B cell (primary cell): ENCODE data around the gene RIN3. TPM values are rescaled to one million over a fixed set of nuclear protein-coding genes. Genes with fewer than 3 reads are reported as not detected.

Source experiments
- ATAC-seq: fragments of 200-7000 bp; cut with Tn5 transposase; one replicate; pipeline ENCODE4 v1.10.0; 2021; ENCODE audit warnings: low read depth, mild to moderate bottlenecking, moderate number of reproducible peaks, moderate library complexity
- CTCF ChIA-PET: fragments of 350-600 bp; sonication (Branson Sonifier 250); formaldehyde crosslinking; loops from one replicate; lab custom pipeline; 2021; ENCODE audit warnings: antibody characterized with exemption, inconsistent platforms; lab: Charles Lee
- POLR2A ChIA-PET: fragments of 350-600 bp; sonication (Branson Sonifier 250); formaldehyde crosslinking; loops from one replicate; lab custom pipeline; 2021; ENCODE audit warnings: antibody characterized with exemption; lab: Charles Lee
- DNase-seq: peaks from one replicate; pipeline ENCODE4 v3.0.0; 2013
- H2AFZ ChIP-seq: 2 replicates; pipeline ENCODE4 v1.6.1; 2012; ENCODE audit warnings: mild to moderate bottlenecking, low read depth, low read length; ENCODE audit not compliant: insufficient read depth, poor library complexity, severe bottlenecking
- H3K27ac ChIP-seq, 2 donors: 1 replicate in 1 of 2; 2 replicates in 1 of 2; pipeline ENCODE4 v1.5.1; 2012 to 2013; ENCODE audit warnings: low read length in 2 of 2, mild to moderate bottlenecking in 2 of 2, moderate library complexity in 1 of 2
- H3K27me3 ChIP-seq, 4 experiments: fragments of 200-600 bp in 1 of 4; sonication (generic) in 1 of 4; replicated peaks in 1 of 4; 1 replicate in 2 of 4; 2 replicates in 2 of 4; pipeline versions ENCODE4 v1.6.1 to v1.7.0; 2013 to 2016; ENCODE audit warnings: low read length in 3 of 4, mild to moderate bottlenecking in 2 of 4, mixed read lengths in 1 of 4, moderate library complexity in 1 of 4; ENCODE audit not compliant: insufficient read depth in 4 of 4, control insufficient read depth in 3 of 4; ENCODE audit errors: control extremely low read depth in 1 of 4
- H3K36me3 ChIP-seq, 2 experiments: replicated peaks in 1 of 2; 1 replicate in 1 of 2; 2 replicates in 1 of 2; pipeline versions ENCODE4 v1.6.1 to v1.7.1; 2013; ENCODE audit warnings: low read length in 1 of 2; ENCODE audit not compliant: insufficient read depth in 2 of 2, control insufficient read depth in 1 of 2; ENCODE audit errors: control extremely low read depth in 1 of 2, extremely low read depth in 1 of 2
- H3K4me1 ChIP-seq, 2 donors: fragments of 200-600 bp in 1 of 2; sonication (generic) in 1 of 2; 1 replicate in 1 of 2; 2 replicates in 1 of 2; pipeline versions ENCODE4 v1.5.1 to v1.6.1; 2013 to 2017; ENCODE audit warnings: low read length in 2 of 2; ENCODE audit not compliant: control insufficient read depth in 2 of 2, insufficient read depth in 2 of 2
- H3K4me2 ChIP-seq: replicated peaks from 2 replicates; pipeline ENCODE3; 2012; ENCODE audit warnings: mild to moderate bottlenecking, low read depth, low read length; ENCODE audit not compliant: poor library complexity, severe bottlenecking
- H3K4me3 ChIP-seq, 5 experiments: fragments of 200-600 bp in 1 of 5; sonication (generic) in 1 of 5; 1 replicate in 3 of 5; 2 replicates in 2 of 5; pipeline versions ENCODE4 v1.5.1 to v1.7.0; 2011 to 2016; ENCODE audit warnings: low read length in 4 of 5, mild to moderate bottlenecking in 4 of 5, low read depth in 2 of 5, control low read depth in 1 of 5, moderate library complexity in 1 of 5; ENCODE audit not compliant: insufficient read depth in 1 of 5; ENCODE audit errors: control extremely low read depth in 1 of 5, extremely low read depth in 1 of 5
- H3K79me2 ChIP-seq: fragments of 200-600 bp; sonication (generic); one replicate; pipeline ENCODE4 v1.6.0; 2016; ENCODE audit warnings: low read length; ENCODE audit not compliant: control insufficient read depth, insufficient read depth
- H3K9ac ChIP-seq: fragments of 200-600 bp; sonication (generic); 2 replicates; pipeline ENCODE4 v1.6.1; 2017; ENCODE audit warnings: mild to moderate bottlenecking, low read length, moderate library complexity
- H3K9me3 ChIP-seq, 3 donors: one replicate each; pipeline versions ENCODE4 v1.6.1 to v1.7.1; 2013; ENCODE audit warnings: low read length in 2 of 3; ENCODE audit not compliant: control insufficient read depth in 2 of 3, insufficient read depth in 1 of 3; ENCODE audit errors: control extremely low read depth in 1 of 3
- H4K20me1 ChIP-seq: 2 replicates; pipeline ENCODE4 v1.6.0; 2012; ENCODE audit warnings: mild to moderate bottlenecking, low read length; ENCODE audit not compliant: insufficient read depth, control insufficient read depth, poor library complexity, severe bottlenecking
- H3K27ac Mint-ChIP-seq: one replicate; pipeline ENCODE4 v1.8.0; 2021; ENCODE audit warnings: mixed read lengths
- H3K27me3 Mint-ChIP-seq: one replicate; pipeline ENCODE4 v1.8.0; 2021; ENCODE audit warnings: mixed read lengths
- H3K4me1 Mint-ChIP-seq: one replicate; pipeline ENCODE4 v1.8.0; 2021; ENCODE audit warnings: mixed read lengths
- H3K4me3 Mint-ChIP-seq: one replicate; pipeline ENCODE4 v1.8.0; 2021; ENCODE audit warnings: mixed read lengths
- H3K9me3 Mint-ChIP-seq: one replicate; pipeline ENCODE4 v1.8.0; 2022; ENCODE audit warnings: mixed read lengths; ENCODE audit not compliant: insufficient read depth
- CTCF ChIP-seq: fragments of 200-600 bp; IDR thresholded peaks from one replicate; pipeline ENCODE4 v1.8.0; 2022; ENCODE audit warnings: antibody characterized with exemption, mild to moderate bottlenecking
- EZH2 ChIP-seq: IDR thresholded peaks from 2 replicates; pipeline ENCODE4 v1.6.1; 2012; ENCODE audit warnings: borderline replicate concordance, low read depth, mild to moderate bottlenecking, moderate library complexity, low read length; ENCODE audit not compliant: insufficient read depth, poor library complexity, severe bottlenecking
- WGBS: methylation state at CpG from one replicate; pipeline ENCODE4 v1.1.5; 2013; ENCODE audit warnings: missing lambda C conversion rate; ENCODE audit not compliant: insufficient coverage; 5-methylcytosine and 5-hydroxymethylcytosine counted together
- intact Hi-C: fragments of 100-400 bp; cut with micrococcal nuclease; formaldehyde crosslinking; loops from one replicate; pipeline ENCODE4 v1.10.0; 2022
- polyA plus RNA-seq: library from polyadenylated mRNA; depleted of rRNA; stranded (reverse); fragments of >200 nt; gene quantifications from 2 replicates; pipeline ENCODE4 v1.2.3, GENCODE V29; 2012
- total RNA-seq, 2 donors: library from RNA; stranded (reverse); fragments of 120-200 nt in 1 of 2; gene quantifications; 1 replicate in 1 of 2; 2 replicates in 1 of 2; pipeline versions ENCODE4 v1.2.3 to v1.2.4, GENCODE V29; 2013 to 2022

Gene RIN3
- total and polyA plus RNA-seq, 2 donors (not counting 1 experiment from before 2014, with no cell fraction given) = 62.1 to 123 TPM

DNA sequence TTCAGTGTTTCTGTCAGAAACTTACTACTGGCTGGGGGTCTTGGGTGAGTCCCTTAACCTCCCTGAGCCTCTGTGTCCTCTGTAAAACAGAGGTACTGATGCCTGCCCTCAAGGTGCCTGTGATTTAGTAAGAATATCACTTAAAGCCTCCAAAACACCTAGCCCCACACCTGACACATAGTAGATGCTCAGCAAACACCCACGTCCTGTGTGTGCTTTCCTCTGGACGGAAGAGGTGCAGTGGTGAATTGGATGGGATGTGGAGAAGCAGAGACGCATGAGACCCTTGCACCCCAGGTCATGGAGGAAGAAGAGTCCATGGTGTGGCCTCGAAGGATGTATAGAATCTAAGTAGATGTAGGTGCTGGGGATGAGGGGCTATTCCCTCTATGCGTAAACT, 124.3 kb downstream of the RIN3 start:
- intact Hi-C loops = no loop called here
- Mint-ChIP-seq H3K27me3 (no peaks in the 10 kb centered on the region), H3K9me3 (no peaks in the 10 kb centered on the region), H3K27ac (peak overlapping the region; percentile 0), H3K4me3 (no peak overlapping the region), H3K4me1 (peaks cover 28% of the 10 kb centered on the region)
- peaks cover 24 to 26% of the 10 kb centered on the region in 2 donors for H3K4me1 ChIP-seq
- WGBS = 90% methylated on average over 5 of the region's 5 CpGs
- H3K4me2 ChIP-seq = no peak overlapping the region
- DNase-seq (no peak), ATAC-seq (no peak)
- H3K9ac ChIP-seq = no peak overlapping the region
- peaks cover 0 to 15% of the 10 kb centered on the region in 2 experiments for H3K36me3 ChIP-seq
- H3K9me3 ChIP-seq = peaks cover 0 to 2% (median 0%) of the 10 kb centered on the region in 3 donors
- H4K20me1 ChIP-seq = no peaks in the 10 kb centered on the region
- H3K79me2 ChIP-seq = peaks cover 11% of the 10 kb centered on the region
- ChIA-PET POLR2A (no interaction called here), CTCF (interaction anchor here (1.0 to 1.6 kb wide), 2 partner anchors 15 to 48 kb away, joined by 3 to 4 read pairs; no protein-coding TSS in a partner anchor)
- no peaks in the 10 kb centered on the region for H3K27me3 ChIP-seq
- H3K27ac ChIP-seq = no peak overlapping the region
- no peak for TF ChIP-seq EZH2
- TF ChIP-seq CTCF = no peak
- no peak overlapping the region for H2AFZ ChIP-seq
- H3K4me3 ChIP-seq = no peak overlapping the region

DNA sequence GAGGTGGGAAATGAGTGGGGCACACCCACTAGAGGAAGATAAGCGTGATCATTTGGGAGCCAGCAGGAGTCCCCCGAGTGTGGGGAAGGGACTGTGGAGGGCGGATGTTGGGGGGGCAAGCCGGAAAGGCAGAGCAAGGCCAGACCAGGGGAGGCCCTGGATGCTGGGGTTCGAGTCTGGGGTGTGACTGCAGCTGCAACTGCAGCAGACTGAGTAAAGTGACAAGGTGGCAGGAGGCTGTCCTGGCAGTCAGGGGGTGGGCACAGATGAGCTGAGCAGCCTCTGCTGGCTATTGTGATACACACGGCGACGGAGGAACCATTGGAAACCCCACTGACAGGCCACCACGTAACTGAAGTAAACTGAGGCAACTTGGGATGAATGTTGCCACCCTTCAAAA, 124.7 kb downstream of the RIN3 start:
- Histone ChIP-seq H3K36me3 (peaks cover 0 to 15% of the 10 kb centered on the region in 2 experiments), H3K4me1 (peaks cover 20 to 22% of the 10 kb centered on the region in 2 donors), H3K27me3 (no peaks in the 10 kb centered on the region), H3K4me3 (no peak overlapping the region), H3K27ac (no peak overlapping the region), H4K20me1 (no peaks in the 10 kb centered on the region), H3K4me2 (no peak overlapping the region), H3K9ac (no peak overlapping the region), H3K9me3 (no peaks in the 10 kb centered on the region), H2AFZ (no peak overlapping the region), H3K79me2 (peaks cover 11% of the 10 kb centered on the region)
- intact Hi-C loops = no loop called here
- peak overlapping the region; percentile 32 for H3K27ac Mint-ChIP-seq
- no peaks in the 10 kb centered on the region for H3K27me3 Mint-ChIP-seq
- no peak for TF ChIP-seq EZH2
- no peak for TF ChIP-seq CTCF
- H3K4me1 Mint-ChIP-seq = peaks cover 24% of the 10 kb centered on the region
- ATAC-seq = no peak
- 92% methylated on average over 9 of the region's 9 CpGs for WGBS
- DNase-seq = no peak
- H3K4me3 Mint-ChIP-seq = no peak overlapping the region
- POLR2A ChIA-PET = no interaction called here
- no peaks in the 10 kb centered on the region for H3K9me3 Mint-ChIP-seq
- CTCF ChIA-PET = no interaction called here
